ENCODE results near the gene PCSK2.

PCSK2 gene

GRCh38 chr20:17488916-17489600, 262.2 kb downstream of the PCSK2 start:
- DNase-seq: no peak

DNA sequence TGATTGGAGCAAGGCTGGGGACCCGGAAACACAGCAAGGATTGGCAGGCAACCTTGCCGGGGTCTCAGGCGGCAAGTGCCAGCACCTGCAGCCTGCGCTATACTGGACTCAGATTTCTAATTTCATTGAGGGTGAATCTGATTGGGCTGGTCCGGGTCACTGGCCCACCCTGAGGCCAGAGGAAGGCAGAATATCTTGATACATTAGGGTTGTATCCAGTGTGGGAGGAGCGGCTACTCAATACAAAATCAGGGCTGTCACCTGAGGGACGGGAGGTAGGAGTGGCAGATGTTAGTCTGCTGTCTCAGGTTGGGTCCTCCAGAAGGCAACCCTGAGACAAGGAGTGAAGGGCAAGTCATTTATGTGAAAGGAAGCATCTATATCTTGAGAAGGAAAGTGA, 263.7 kb downstream of the PCSK2 start:
- DNase-seq: no peak

- no peak for DNase-seq
Measured at GRCh38 chr20:17491041-17491440, 264.2 kb downstream of the PCSK2 start.

GRCh38 chr20:17491488-17491887, 264.6 kb downstream of the PCSK2 start:
- DNase-seq: no peak

DNA sequence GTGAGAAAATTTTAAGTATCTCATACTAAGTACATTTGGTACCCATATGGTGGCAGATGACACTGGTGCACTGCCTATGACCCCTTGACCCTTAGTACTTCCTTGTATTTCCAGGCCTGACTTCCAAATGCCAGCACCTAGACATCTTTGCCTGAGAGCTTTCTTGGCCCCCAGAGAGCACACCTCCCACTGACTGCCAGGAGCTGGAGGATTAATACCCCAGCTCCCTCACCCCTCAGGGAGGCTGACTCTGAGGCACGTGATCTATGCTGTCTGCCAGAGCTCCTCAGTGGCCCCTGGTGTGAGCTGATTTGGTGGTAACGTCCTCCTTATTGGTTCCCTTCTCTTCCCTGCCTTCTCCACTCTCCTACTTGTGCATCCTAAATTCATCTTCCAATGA, 266.3 kb downstream of the PCSK2 start:
- no peak for DNase-seq

GRCh38 chr20:17494201-17494600, 267.4 kb downstream of the PCSK2 start:
- no peak for DNase-seq

DNA sequence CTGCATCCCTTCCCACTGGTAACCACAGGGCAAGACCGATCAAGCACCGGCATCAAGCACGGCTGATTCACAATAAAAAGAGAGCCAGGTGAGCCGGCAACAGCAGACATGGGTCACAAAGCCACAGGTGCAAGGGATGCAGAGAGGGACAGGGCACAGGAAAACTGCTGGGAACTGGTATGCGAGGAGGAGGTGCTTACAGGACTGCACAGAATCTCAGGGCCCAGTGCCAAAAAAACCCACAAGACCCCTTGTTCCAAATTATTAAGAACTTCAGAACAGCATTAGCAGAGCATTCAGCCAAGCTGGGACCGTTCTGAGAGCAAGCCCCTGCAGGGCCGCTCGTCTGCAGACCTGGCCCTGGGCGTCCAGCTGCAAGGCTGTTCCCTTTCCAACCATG, 269.0 kb downstream of the PCSK2 start:
- no peak for DNase-seq

DNA sequence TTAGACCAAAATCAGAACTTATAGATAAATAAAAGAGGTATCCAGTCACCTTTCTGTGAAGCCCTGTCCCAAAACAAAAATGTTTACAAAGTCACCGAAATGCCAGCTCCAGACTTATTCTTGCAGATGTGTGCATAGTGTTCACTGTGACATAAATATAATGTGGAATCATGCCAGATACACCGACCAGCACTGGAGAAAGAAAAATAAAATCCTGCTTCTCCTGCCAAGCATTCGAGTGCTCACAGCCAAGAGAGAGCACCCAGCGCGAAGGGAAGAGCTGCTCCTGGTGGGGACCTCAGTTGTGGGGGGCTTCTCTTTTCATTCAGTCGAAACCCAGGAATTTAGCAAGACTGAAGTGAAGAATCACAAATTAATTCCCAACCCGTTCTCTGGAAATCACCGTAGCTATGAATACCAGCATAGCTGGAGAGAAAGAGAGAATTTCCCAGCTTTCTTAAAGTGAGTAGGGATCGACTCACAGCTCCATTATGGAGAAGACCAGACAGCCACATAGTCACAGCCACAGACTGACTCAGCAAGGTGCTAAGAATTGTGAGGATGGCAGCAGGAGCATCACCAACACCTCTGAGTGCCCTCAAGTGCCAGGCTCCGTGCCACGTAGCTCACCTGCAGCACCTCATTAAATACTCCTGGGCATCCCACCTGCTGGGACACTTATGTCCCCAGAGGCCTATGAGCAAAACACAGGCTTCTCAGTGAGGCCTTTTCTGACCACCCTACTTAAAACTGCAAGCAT, 271.2 kb downstream of the PCSK2 start:
- DNase-seq: no peak

DNA sequence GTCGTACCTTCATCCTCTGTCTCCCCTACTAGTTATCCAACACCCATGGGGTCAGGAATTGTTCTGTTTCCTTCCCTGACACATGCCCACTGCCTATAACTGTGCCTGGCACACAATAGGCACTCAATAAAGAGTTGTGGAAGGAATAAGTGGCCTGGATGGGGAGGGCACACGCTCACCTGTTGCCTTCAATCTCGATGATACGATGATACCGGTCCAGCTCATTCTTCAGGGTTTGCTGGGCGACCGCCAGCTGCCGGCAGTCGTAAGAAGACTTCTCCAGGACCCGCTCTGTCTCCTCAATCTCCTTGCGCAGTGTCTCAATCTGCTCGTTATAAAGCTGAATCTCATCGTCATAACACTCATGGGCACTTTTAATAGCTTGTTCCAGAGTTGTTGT, 271.8 kb downstream of the PCSK2 start:
- DNase-seq: no peak

DNA sequence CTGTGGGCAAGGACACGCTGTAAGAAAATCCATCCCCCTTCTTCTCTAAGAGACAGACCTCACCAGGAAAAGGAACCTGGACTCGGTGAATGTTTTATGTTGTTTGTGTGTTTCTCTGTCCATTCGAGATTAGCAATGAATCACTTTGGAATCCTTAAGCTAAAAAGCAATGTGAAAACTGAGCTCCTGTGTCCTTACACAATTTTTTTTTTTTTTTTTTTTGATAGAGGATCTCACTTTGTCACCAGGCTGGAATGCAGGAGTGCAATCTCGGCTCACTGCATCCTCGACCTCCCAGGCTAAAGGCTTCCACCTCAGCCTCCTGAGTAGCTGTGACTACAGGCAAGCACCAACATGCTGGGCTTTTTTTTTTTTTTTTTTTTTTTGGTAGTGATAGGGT, 272.2 kb downstream of the PCSK2 start:
- no peak for DNase-seq

DNA sequence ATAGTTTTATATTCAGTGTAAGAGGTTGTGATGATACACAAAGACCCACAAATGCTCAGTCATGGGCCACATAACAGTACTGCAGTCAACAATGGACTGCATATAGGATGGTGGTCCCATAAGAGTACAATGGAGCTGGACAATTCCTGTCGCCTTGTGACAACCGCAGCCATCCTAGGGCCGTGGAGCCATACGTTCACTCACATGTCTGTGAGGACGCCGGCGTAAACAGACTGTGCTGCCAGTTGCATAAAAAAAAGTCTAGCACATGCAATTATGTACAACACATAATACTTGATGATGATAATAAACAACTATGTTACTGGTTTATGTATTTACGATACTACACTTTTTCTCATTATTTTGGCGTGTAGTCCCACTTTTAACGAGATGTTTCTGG, 273.4 kb downstream of the PCSK2 start:
- DNase-seq: no peak

DNA sequence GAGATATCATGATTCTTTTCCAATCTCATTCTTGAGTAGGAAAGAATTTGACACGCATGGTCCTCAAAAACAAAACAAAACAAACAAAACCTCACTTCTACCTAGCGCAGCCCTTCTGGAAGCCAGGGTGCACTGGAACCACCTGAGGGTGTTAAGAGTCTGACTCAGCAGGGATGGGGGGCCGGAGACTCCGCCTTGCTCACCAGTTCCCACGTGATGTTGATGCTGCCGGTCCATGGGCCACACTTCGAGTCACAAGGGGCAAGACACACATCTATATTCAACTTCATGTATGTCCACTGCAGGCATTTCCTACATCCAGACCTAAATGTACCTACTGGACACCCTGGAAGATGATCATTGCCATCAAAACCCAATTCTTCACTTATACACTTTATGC, 274.0 kb downstream of the PCSK2 start:
- no peak for DNase-seq

- no peak for DNase-seq
Measured at GRCh38 chr20:17501701-17502100, 274.9 kb downstream of the PCSK2 start.

GRCh38 chr20:17502105-17502504, 275.3 kb downstream of the PCSK2 start:
- no peak for DNase-seq

- DNase-seq: no peak
Measured at GRCh38 chr20:17503301-17504065, 276.6 kb downstream of the PCSK2 start.

DNA sequence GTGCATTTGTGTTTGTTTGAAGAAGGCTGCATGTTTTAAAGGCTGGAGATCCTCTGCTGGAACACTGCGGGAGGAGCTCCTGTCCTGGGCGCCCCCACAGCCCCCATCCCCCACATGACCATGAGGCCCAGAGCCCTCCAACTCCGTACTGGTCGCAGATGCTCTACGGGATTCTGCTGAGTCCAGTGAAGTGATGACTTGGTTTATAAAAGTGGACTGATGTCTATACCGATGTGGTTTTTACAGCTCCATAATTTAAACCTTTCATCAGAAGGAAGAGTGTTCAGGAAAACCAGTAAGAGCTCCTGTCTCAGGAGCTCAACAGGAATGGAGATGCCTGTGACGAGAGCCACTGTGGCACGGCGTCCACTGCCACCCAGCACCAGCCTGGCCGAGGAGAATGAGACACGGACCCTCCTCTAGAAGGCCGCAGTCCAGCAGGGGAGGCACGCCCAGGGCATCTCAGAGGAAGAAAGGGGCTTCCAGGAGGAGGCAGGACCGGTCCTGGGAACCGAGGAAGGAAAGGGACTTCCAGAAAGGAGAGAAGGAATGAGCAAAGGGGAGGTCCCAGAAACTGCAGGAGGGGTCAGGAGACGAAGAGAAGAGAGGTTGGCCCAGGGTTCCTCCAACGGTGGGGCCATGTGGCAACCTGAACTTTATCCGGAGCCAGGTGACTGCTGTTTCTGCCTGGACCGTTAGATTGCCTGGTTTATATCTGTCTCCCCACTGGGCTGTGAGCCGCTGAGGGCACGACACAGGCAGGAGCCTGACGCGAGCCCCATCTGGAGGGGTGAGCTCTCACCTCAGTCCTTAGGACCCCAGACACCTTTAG, 277.4 kb downstream of the PCSK2 start:
- no peak for DNase-seq

DNA sequence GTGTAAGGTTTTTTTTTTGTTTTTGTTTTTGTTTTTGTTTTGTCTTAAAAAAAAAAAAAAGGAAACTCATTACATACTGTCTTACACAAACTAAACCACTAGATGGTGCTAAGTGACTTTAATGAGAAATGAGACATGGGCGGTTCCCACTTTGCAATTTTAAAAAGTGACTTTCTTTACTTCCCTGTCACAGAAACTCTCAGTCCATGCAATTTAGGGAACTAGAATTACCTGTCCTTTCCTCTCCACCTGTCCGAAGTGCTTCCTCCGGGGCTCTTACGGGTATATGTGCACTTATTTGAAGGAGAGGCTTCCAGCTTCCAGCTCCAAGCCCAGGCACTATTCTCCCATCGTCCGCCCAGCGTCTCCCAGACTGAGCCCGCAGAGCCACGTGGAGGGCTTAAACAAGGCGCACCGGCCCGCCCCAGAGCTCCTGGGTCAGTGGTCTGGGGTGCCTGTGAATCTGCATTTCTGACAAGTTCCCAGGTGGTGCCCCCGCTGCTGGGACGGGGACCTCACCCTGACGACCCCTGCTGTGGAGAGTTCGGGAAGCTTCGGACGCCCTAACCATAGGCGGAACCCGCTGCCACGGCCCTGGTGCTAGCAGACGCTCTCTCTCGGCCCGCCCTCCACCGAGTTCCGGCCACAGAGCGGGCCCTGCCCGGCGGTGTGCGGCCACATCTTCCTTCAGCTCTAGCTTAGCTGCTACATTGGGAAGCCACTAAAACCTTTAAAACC, 278.2 kb downstream of the PCSK2 start:
- DNase-seq: peak; percentile 30

- DNase-seq: no peak
Measured at GRCh38 chr20:17505636-17506517, 279.0 kb downstream of the PCSK2 start.

- DNase-seq: no peak
Measured at GRCh38 chr20:17507032-17507431, 280.2 kb downstream of the PCSK2 start.

DNA sequence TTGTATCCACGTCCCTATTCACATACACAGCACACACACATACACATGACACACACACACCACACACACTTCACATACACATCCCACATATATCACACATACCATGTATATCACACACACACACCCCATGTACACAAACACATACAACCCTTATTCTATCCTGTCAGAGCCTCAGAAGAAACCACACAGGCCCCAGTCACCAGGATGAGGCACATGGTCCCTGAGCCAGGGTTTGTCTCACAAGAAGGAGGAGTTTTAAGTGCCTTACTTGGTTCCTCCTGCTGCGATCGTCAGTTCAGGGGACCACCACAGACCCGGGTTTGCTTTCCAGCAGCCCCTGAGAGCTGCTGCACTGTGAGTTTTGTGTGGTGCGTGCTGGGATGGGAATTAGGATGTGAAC, 280.7 kb downstream of the PCSK2 start:
- DNase-seq: no peak

GRCh38 chr20:17508756-17509155, 281.9 kb downstream of the PCSK2 start:
- no peak for DNase-seq
